H1 (cell line): ENCODE results near the gene TBC1D9B. TPM values are rescaled to one million over a fixed set of nuclear protein-coding genes. Genes with fewer than 3 reads are reported as not detected.

Source experiments
- CEBPB ChIP-seq: IDR thresholded peaks from 2 replicates; pipeline ENCODE4 v1.6.1; 2012; ENCODE audit warnings: low read depth, low read length
- CTBP2 ChIP-seq: IDR thresholded peaks from 2 replicates; pipeline ENCODE4 v1.7.0; 2011; ENCODE audit warnings: borderline replicate concordance, mild to moderate bottlenecking, moderate library complexity, mixed read lengths, low read length; ENCODE audit not compliant: insufficient read depth, insufficient read length
- JUN ChIP-seq: IDR thresholded peaks from 2 replicates; pipeline ENCODE4 v1.6.1; 2011; ENCODE audit warnings: low read depth, mild to moderate bottlenecking, improper control_type of control experiment, low read length
- JUND ChIP-seq: IDR thresholded peaks from 2 replicates; pipeline ENCODE4 v1.6.1; 2011; ENCODE audit warnings: mild to moderate bottlenecking, improper control_type of control experiment, low read length
- KDM4A ChIP-seq: IDR thresholded peaks from one replicate; pipeline ENCODE4 v1.7.1; 2012; ENCODE audit warnings: low read depth, mild to moderate bottlenecking, moderate library complexity, low read length, inconsistent platforms; ENCODE audit not compliant: severe bottlenecking
- KDM5A ChIP-seq: fragments of 200-600 bp; IDR thresholded peaks from 2 replicates; pipeline ENCODE4 v1.7.1; 2012; ENCODE audit warnings: mild to moderate bottlenecking, low read length, inconsistent platforms, mixed read lengths
- PHF8 ChIP-seq: fragments of 200-600 bp; sonication (generic); conservative IDR thresholded peaks from 2 replicates; pipeline ENCODE4 v1.7.1; 2012; ENCODE audit warnings: low read depth, mild to moderate bottlenecking, inconsistent platforms, low read length, moderate library complexity
- POLR2A ChIP-seq, 2 experiments: IDR thresholded peaks; 1 replicate in 1 of 2; 2 replicates in 1 of 2; pipeline ENCODE4 v1.6.1; 2011; ENCODE audit warnings: low read depth in 2 of 2, low read length in 2 of 2, mild to moderate bottlenecking in 2 of 2; ENCODE audit errors: control extremely low read depth in 1 of 2
- POLR2AphosphoS5 ChIP-seq: IDR thresholded peaks from 2 replicates; pipeline ENCODE4 v1.6.1; 2011; ENCODE audit warnings: low read depth, low read length
- RBBP5 ChIP-seq: IDR thresholded peaks from 2 replicates; pipeline ENCODE4 v1.7.1; 2012; ENCODE audit warnings: low read depth, mild to moderate bottlenecking, inconsistent platforms, low read length, moderate library complexity, borderline replicate concordance
- RXRA ChIP-seq: IDR thresholded peaks from 2 replicates; pipeline ENCODE4 v1.6.1; 2011; ENCODE audit warnings: low read depth, mild to moderate bottlenecking, low read length, moderate library complexity; ENCODE audit not compliant: insufficient read depth
- TBP ChIP-seq: IDR thresholded peaks from 2 replicates; pipeline ENCODE4 v1.6.1; 2011; ENCODE audit warnings: low read depth, low read length, improper control_type of control experiment
- polyA plus RNA-seq, 7 experiments: library from polyadenylated mRNA; depleted of rRNA in 3 of 7; stranded (reverse) in 5 of 7; unstranded in 2 of 7; fragments of >200 nt in 5 of 7; fragments of 200-250 nt in 2 of 7; gene quantifications; 1 replicate in 5 of 7; 2 replicates in 1 of 7; 4 replicates in 1 of 7; pipeline versions ENCODE4 v1.2.1 to v1.2.3, GENCODE V29; 2011 to 2013; ENCODE audit warnings: missing spikeins in 2 of 7, mixed read lengths in 2 of 7
- total RNA-seq: library from RNA; stranded (reverse); fragmentation: NEBNext Ultra II Directional; extraction: Animal tissue kit (Norgen Biotek cat#: 25700); gene quantifications from 2 replicates; pipeline ENCODE4 v1.2.1, GENCODE V29; 2021
- TF ChIP-seq, protein P1 (sequence below), 3 experiments: IDR thresholded peaks; 1 replicate in 2 of 3; 2 replicates in 1 of 3; pipeline versions ENCODE4 v1.5.1 to v1.6.1; 2011; ENCODE audit warnings: low read length in 3 of 3, mild to moderate bottlenecking in 3 of 3, inconsistent platforms in 2 of 3, low read depth in 1 of 3, moderate library complexity in 1 of 3; ENCODE audit not compliant: insufficient read depth in 1 of 3; ENCODE audit errors: control extremely low read depth in 1 of 3

TBC1D9B gene
- total and polyA plus RNA-seq, 2 of the 8 experiments (the other 6 are each of a cell fraction or from before 2014, with no cell fraction given): 33.6 to 57.1 TPM

DNA sequence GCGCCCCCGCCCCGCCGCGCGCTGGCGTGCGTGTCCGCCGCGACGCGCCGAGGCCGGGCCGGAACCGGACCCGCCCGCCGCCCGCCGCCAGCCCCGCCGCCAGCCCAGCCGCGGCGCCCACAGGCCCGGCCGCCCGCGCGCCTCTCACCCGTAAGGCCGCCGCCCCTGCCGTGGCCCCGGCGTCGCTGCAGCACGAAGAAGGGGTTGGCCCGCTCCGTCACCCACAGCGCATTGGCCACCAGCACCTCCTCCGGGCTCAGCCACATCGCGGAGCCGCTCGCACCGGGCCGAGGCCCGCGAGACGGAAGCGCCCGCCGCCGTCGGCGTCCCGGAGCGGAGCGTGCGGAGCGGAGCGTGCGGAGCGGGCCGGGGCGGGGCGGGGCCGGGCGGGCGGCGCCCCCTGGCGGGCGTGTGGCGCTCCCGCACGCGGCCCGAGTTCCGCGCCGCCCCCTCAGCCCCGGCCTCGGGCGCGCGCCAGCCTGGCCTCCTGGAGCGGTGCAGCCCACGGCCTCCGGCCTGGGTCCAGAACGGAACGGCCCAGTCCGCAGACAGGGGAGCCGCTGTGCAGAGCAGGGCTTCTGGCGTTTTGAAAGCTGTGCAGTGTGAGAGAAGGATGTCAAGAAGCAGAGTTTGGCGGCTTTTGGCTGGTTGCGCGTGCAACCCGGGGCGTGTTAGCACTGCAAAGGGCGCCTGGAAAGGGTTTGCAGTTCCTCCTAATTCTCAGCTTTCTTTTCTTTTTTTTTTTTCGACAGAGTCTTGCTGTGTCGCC is at the start of gene TBC1D9B (continued):
- TF ChIP-seq PHF8 (0 out of 2 replicates have a peak, but pooled peaks have one; percentile 31), KDM5A (no peak), POLR2AphosphoS5 (no peak), JUND (no peak), KDM4A (peak; percentile 44), TBP (peak; percentile 3; the same call in 1 of the 2 replicates), CTBP2 (no peak), CEBPB (no peak), POLR2A (IDR thresholded peaks at IDR 0.05; ENCODE audit: control extremely low read depth in 1 of 2, low read depth in 2 of 2, low read length in 2 of 2) (peak in 1 of 2 experiments; percentile 43; a peak in 1 of 3 replicates), RBBP5 (peak; percentile 75; the same call in 1 of the 2 replicates), JUN (no peak), RXRA (no peak)
- TF ChIP-seq, protein P1, sequence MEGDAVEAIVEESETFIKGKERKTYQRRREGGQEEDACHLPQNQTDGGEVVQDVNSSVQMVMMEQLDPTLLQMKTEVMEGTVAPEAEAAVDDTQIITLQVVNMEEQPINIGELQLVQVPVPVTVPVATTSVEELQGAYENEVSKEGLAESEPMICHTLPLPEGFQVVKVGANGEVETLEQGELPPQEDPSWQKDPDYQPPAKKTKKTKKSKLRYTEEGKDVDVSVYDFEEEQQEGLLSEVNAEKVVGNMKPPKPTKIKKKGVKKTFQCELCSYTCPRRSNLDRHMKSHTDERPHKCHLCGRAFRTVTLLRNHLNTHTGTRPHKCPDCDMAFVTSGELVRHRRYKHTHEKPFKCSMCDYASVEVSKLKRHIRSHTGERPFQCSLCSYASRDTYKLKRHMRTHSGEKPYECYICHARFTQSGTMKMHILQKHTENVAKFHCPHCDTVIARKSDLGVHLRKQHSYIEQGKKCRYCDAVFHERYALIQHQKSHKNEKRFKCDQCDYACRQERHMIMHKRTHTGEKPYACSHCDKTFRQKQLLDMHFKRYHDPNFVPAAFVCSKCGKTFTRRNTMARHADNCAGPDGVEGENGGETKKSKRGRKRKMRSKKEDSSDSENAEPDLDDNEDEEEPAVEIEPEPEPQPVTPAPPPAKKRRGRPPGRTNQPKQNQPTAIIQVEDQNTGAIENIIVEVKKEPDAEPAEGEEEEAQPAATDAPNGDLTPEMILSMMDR (IDR thresholded peaks at IDR 0.05; ENCODE audit: control extremely low read depth in 1 of 3, insufficient read depth in 1 of 3, low read depth in 1 of 3, low read length in 3 of 3): peak in 2 of 3 experiments; percentile 24 to 28; a peak in 2 of 4 replicates
